PFSK-1 (cell line): Measurements from ENCODE around the gene MED20.

Source experiments
- FOXP2 ChIP-seq: optimal IDR thresholded peaks from 2 replicates; pipeline ENCODE3; 2011; ENCODE audit warnings: borderline replicate concordance, control low read depth, inconsistent platforms; ENCODE audit not compliant: insufficient read depth; ENCODE audit errors: extremely low read length, extremely low read depth
- POLR2AphosphoS5 ChIP-seq: IDR thresholded peaks from 2 replicates; pipeline ENCODE4 v1.6.1; 2012; ENCODE audit warnings: low read depth, mild to moderate bottlenecking, control low read depth, low read length, moderate library complexity
- REST ChIP-seq, 2 experiments: IDR thresholded peaks; 2 replicates each; pipeline versions ENCODE4 v1.6.1 to v1.8.0; 2011 to 2012; ENCODE audit warnings: low read depth in 2 of 2, low read length in 2 of 2, control low read depth in 1 of 2, inconsistent platforms in 1 of 2, mild to moderate bottlenecking in 1 of 2, moderate library complexity in 1 of 2; ENCODE audit not compliant: insufficient read depth in 1 of 2
- SIN3A ChIP-seq: IDR thresholded peaks from 2 replicates; pipeline ENCODE4 v1.6.1; 2012; ENCODE audit warnings: mild to moderate bottlenecking, low read length, moderate library complexity, borderline replicate concordance; ENCODE audit not compliant: insufficient read depth
- TAF1 ChIP-seq: IDR thresholded peaks from 2 replicates; pipeline ENCODE4 v1.6.1; 2012; ENCODE audit warnings: low read length, control low read depth, borderline replicate concordance; ENCODE audit not compliant: insufficient read depth

The MED20 gene

GRCh38 chr6:41958022-41958856 lies 37.3 kb upstream of the MED20 start:
- TF ChIP-seq REST (IDR thresholded peaks at IDR 0.05; ENCODE audit: insufficient read depth in 1 of 2, low read depth in 2 of 2, low read length in 2 of 2) (no peak), POLR2AphosphoS5 (no peak), FOXP2 (no peak), SIN3A (no peak), TAF1 (no peak)

GRCh38 chr6:41957117-41957516 lies 36.2 kb upstream of the MED20 start:
- TF ChIP-seq REST (IDR thresholded peaks at IDR 0.05; ENCODE audit: insufficient read depth in 1 of 2, low read depth in 2 of 2, low read length in 2 of 2) (no peak), TAF1 (no peak), POLR2AphosphoS5 (no peak), SIN3A (no peak), FOXP2 (no peak)

GRCh38 chr6:41955412-41955811 lies 34.5 kb upstream of the MED20 start:
- TF ChIP-seq SIN3A (no peak), REST (IDR thresholded peaks at IDR 0.05; ENCODE audit: insufficient read depth in 1 of 2, low read depth in 2 of 2, low read length in 2 of 2) (no peak), TAF1 (no peak), FOXP2 (no peak), POLR2AphosphoS5 (no peak)

DNA sequence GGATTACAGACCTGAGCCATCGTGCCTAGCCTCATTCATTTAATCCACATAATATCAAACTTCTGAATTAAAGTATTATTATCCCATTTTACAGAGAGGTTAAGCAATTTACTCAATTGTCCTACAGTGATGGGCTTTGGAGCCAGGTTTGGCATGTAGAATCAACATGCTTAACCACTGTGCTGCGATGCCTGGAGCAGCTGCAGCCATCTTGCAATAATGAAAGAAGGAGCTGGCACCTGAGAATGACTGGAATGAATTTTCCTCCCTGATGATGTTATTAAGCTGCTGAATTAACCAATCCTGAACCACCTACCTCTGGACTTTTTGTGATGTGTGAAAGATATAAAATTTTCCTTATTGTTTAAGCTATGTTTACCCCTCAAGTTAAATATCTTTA lies 33.7 kb upstream of the MED20 start:
- TF ChIP-seq POLR2AphosphoS5, result no peak
- TF ChIP-seq FOXP2, result no peak
- no peak for TF ChIP-seq REST (IDR thresholded peaks at IDR 0.05; ENCODE audit: insufficient read depth in 1 of 2, low read depth in 2 of 2, low read length in 2 of 2)
- TF ChIP-seq SIN3A, result no peak
- TF ChIP-seq TAF1, result no peak
